WTC11 (cell line): Measurements from ENCODE around the gene HOXB1.

Experiments used
- ATF2 ChIP-seq: sonication (generic); formaldehyde crosslinking; IDR thresholded peaks from 2 replicates; pipeline ENCODE4 v1.8.1; 2022; ENCODE audit warnings: low read depth, missing genetic modification reagents, borderline replicate concordance
- ATF3 ChIP-seq: sonication (generic); formaldehyde crosslinking; conservative IDR thresholded peaks from 2 replicates; pipeline ENCODE4 v1.8.1; 2022; ENCODE audit warnings: mild to moderate bottlenecking, missing genetic modification reagents
- E2F1 ChIP-seq: sonication (generic); formaldehyde crosslinking; IDR thresholded peaks from 2 replicates; pipeline ENCODE4 v1.8.0; 2022; ENCODE audit warnings: mild to moderate bottlenecking, missing genetic modification reagents
- NFE2L1 ChIP-seq: sonication (generic); formaldehyde crosslinking; IDR thresholded peaks from 2 replicates; pipeline ENCODE4 v1.8.1; 2023; ENCODE audit warnings: missing genetic modification reagents
- PREB ChIP-seq: sonication (generic); formaldehyde crosslinking; IDR thresholded peaks from 2 replicates; pipeline ENCODE4 v1.8.1; 2022; ENCODE audit warnings: mild to moderate bottlenecking, missing genetic modification reagents, moderate library complexity, borderline replicate concordance
- RELA ChIP-seq: sonication (generic); formaldehyde crosslinking; IDR thresholded peaks from 2 replicates; pipeline ENCODE4 v1.8.1; 2022; ENCODE audit warnings: missing genetic modification reagents, mild to moderate bottlenecking, borderline replicate concordance
- ZBTB21 ChIP-seq: sonication (generic); formaldehyde crosslinking; IDR thresholded peaks from 2 replicates; pipeline ENCODE4 v1.8.1; 2023; ENCODE audit warnings: mild to moderate bottlenecking, missing genetic modification reagents, borderline replicate concordance
- TF ChIP-seq, protein P1 (sequence below): fragments of 200-600 bp; IDR thresholded peaks from 2 replicates; pipeline ENCODE4 v1.8.0; 2022; ENCODE audit warnings: antibody characterized with exemption
- TF ChIP-seq, protein P2 (sequence below): sonication (generic); formaldehyde crosslinking; IDR thresholded peaks from 2 replicates; pipeline ENCODE4 v1.8.1; 2023; ENCODE audit warnings: mild to moderate bottlenecking, missing genetic modification reagents, moderate library complexity

DNA sequence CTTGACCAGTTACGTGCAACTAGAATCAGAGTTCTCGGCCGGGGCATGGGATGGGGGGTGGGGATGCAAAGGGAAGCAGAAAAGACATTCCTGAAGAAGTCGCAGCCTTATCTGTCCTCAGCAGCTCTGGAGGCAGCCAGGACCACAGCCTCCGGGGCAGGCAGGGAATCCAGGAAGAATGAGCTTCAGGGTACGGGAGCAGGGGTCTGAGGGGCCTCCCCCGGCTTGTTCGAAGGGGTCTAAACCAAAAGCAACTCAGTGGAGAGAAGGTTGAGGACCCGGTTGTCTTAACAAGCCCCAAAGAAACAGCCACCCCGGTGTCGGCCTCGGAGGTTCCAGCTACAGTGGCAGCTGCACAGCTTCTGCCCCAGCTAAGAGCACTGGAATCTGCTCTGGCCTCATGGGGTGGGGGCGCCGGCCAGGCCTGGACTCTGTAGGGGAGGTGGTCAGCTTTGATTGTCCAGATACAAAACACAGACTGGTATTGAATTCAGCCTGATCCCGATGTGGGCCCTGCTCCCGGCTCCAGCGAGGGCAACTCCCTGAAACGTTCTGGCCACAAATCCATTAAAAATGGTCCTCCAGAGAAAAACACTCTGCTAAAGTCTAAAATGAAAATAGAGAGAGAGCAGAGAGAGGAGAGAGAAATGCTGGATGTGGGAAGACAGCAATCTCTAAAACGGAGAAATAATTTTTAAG is 39.7 kb upstream of the HOXB1 start:
- TF ChIP-seq RELA (CRISPR knock-in tag) (no peak), ZBTB21 (CRISPR knock-in tag) (no peak), E2F1 (CRISPR knock-in tag) (no peak), PREB (CRISPR knock-in tag) (no peak), ATF2 (CRISPR knock-in tag) (no peak), NFE2L1 (CRISPR knock-in tag) (no peak), ATF3 (CRISPR knock-in tag) (no peak)
- TF ChIP-seq, protein P1, sequence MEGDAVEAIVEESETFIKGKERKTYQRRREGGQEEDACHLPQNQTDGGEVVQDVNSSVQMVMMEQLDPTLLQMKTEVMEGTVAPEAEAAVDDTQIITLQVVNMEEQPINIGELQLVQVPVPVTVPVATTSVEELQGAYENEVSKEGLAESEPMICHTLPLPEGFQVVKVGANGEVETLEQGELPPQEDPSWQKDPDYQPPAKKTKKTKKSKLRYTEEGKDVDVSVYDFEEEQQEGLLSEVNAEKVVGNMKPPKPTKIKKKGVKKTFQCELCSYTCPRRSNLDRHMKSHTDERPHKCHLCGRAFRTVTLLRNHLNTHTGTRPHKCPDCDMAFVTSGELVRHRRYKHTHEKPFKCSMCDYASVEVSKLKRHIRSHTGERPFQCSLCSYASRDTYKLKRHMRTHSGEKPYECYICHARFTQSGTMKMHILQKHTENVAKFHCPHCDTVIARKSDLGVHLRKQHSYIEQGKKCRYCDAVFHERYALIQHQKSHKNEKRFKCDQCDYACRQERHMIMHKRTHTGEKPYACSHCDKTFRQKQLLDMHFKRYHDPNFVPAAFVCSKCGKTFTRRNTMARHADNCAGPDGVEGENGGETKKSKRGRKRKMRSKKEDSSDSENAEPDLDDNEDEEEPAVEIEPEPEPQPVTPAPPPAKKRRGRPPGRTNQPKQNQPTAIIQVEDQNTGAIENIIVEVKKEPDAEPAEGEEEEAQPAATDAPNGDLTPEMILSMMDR, result no peak
- TF ChIP-seq, protein P2, sequence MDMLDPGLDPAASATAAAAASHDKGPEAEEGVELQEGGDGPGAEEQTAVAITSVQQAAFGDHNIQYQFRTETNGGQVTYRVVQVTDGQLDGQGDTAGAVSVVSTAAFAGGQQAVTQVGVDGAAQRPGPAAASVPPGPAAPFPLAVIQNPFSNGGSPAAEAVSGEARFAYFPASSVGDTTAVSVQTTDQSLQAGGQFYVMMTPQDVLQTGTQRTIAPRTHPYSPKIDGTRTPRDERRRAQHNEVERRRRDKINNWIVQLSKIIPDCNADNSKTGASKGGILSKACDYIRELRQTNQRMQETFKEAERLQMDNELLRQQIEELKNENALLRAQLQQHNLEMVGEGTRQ, result no peak
